Cortex of kidney (tissue), 1 donor: Measurements from ENCODE around the gene GPR84.

Source experiments
- DNase-seq: peaks from one replicate; lab custom pipeline; 2025; lab: John Stamatoyannopoulos, UW

GPR84 gene

DNA sequence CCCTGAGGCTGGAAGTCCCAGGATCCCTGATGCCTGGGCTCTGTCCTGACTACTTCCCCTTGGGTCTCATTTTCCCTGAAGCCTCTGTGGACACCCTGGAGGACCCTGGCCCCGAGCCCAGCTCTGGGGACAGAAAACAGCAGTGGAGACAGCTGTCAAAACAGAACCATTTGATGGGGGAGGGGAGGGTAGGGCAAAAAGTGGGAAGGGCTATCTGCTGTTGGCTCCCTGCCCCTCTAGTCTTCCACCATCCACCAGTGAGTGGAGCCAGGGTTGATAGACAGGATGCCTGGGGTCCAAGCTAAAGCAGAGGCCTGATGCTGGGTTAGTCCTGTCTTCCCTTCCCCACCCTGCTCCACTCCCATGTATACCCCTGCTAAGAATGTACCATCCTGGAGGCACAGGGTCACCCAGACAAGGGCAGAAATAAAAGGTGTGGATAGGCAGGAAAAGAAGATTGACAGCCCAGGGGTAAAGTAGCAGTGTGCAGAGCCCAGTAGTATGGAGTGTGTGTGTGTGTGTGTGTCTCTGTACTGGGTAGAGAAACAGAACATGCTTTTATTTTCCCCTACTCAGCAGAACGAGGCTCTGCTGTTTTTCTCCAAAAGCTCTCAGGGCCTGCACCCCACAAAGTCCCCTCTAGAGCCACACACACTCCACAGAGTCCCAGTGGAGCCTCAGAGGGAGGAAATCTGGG, 10.4 kb upstream of the GPR84 start:
- DNase-seq, result no peak

DNA sequence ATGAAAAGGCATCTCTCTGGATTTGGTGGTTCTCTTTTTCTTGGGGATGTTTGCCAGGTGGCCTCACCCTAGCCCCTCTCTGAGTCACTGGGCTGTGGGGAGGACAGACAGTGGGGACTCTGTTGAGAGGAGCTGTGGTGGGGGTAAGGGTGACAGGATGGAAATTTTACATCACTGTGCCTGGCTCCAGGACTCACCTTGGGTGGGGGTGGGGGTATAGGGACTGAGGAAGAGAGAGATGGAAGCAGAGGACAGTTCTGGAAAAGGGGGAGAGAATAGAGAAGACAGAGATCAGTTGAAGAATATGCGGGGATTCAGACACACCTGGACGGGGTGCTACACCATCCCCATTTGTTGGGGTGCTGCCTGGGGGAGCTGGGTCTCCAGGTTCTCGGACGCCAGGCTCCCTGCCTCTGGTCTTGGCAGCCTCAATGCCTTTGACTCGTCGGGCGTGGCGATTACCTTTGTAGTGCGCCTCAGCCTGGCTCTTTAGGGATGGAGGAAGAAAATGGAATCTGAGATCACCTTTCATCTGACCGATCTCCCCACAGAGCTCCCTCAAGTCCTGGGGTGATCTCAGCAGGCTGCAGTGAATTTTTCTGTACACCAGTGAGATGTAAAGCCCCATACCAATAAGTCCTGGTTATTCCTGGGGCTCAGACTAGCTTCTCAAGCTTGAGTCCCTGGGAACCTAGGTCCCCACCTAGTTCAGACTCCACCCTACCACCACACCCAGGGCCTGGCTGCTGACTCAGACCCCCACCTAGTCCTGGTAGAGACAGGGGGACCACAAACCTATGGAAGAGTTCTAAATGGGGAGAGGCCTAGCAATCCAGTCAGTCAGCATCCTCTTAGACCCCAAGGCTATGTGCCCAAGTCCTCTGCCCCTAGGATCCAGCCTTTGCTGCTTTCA, 9.6 kb upstream of the GPR84 start:
- no peak for DNase-seq

- DNase-seq, result no peak
These were observed 8.0 kb upstream of the GPR84 start for GRCh38 chr12:54372113-54372806.

DNA sequence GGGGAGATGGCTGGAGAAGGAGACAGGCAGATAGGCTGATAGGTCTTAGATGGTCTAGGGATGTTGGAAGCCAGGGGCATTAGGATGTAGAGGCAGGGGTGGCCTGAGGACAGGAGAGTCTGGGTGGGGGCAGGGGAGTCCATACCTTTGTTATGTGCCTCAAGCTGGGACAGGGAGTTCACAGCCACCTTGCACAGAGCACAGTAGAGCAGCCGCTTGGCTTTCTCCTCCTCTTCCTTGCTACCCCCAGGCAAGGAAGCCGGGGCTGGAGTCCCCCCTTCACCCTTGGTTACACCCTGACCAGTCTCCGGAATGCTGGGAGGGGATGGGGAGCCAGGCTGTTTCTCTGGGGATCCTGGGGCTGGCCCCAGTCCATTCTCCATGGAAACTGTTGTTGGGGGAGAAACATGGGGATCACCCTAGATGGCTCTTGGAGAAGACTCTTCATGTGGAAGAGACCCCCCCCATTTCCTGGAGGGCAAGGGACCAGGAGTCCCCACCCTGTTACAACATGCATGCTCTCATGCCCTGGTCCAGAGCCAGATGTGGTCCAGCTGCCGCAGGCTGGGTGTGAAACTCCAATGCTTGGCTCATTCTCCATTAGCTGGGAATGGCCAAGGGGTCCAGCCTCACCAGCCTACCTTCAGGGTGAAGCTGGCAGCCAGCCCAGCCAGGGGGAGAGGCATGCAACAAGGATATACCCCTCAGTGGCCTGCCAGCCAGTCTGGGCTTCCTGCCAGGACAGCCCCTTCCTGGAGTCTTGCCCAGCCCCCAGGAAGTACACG, 7.2 kb upstream of the GPR84 start:
- DNase-seq, result no peak

DNA sequence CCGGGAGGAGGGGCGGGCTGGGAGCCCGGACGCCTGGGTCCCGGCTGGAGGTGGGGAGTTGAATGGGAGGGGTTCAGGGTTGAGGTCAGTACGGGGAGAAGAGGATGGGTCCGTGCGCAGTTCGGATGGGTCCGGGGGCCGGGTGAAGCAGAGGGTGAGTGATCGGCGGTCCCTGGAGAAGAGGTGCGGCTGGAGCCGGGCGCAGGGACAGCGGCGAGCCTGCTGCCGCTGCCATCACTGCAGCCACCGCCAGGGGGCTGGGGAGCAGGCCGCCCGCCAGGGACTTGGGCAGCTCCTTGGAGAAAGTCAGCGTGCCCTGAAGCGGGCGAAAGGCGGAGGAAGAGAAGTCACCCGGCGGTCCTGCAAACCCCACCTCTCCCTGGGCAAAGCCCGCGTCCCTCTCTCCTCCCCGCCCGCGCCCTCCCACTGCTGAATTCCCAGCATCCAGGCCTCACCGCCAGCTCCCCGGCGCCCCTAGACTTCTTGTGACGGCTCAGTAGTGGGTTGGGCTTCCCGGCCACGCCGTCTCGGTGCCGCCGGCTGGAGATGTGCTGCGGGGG, 6.0 kb upstream of the GPR84 start:
- no peak for DNase-seq

DNA sequence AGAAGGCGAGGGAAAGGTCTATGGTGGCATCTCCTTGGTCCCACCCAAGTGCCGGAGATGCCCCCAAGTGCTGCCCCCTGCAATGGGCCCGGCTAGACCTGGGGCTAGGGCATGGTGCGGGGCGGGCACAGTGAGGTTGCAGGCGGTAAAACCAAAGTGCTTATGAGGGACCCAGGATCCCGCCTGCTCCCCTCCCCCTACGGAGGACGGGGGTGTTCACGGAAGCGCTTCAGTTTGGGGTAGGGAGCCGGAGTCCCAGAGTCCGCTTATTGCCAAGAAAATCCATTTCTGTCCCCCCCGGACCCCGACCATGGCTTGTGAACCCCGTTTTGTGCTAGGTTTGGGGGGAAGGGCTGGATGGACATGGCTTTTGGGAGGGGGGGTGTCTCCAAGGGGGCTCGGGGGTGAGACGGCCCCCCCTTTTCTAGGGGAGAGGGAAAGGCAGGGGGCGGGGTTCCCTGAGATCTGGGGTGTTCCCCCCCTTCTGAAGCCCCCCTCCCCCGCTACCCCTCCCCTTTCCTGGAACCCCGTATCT, 5.4 kb upstream of the GPR84 start:
- no peak for DNase-seq

- no peak for DNase-seq
These were observed 4.7 kb upstream of the GPR84 start for GRCh38 chr12:54368709-54369596.

DNA sequence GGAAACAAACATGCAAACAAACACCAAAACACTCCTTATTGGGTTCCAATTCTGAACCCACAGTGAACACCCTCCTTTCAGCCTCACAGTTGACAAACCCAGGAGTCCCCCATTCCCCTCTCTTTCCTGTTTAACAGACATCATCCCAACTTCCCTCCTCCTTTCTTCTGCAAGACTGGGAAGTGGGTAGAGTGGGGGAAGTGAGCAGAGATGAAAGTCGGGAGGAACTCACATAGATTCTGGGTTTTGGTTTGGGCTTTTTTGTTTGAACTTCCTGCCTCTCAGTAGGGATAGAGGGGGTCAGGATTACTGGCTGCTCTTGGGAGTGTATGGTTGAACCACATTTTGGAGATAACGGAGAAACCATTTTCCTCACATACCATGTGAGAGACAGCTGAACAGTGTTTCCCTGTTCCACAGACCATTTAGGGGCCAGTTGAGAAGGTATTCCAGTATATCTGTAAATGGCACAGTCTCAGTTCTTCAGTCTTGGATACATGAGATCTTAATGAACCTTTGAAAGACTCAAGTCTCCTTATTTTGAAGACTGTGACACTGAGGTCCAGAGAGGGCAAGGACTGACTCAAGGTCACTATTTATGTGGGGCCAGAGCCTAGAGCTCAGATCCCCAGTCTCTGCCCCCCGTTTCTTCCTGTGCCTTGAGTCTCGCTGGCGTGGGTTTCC, 3.9 kb upstream of the GPR84 start:
- DNase-seq, result no peak

- DNase-seq, result no peak
These were observed 668 bp downstream of the GPR84 start for GRCh38 chr12:54363618-54364017.

DNA sequence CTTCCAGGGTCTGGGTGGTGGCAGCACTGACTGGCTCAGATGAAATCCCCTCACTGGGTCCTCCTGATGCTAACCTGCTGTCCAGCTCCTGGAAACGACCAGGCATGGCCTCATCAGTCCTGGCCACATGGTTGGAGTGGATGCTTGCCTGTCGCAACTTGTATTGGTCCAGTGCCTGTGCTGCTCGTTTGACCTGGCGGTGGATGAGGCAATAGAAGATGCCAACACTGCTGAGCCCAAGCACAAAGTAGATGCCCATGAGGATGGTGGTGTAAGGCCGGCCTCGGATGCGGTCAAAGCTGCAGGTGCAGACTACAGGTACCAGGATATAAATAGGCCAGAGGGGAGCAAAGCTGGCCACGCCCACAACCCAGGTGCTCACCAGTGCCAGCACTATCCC, 1.2 kb downstream of the GPR84 start:
- no peak for DNase-seq

GRCh38 chr12:54360717-54361456, 3.4 kb downstream of the GPR84 start:
- no peak for DNase-seq

DNA sequence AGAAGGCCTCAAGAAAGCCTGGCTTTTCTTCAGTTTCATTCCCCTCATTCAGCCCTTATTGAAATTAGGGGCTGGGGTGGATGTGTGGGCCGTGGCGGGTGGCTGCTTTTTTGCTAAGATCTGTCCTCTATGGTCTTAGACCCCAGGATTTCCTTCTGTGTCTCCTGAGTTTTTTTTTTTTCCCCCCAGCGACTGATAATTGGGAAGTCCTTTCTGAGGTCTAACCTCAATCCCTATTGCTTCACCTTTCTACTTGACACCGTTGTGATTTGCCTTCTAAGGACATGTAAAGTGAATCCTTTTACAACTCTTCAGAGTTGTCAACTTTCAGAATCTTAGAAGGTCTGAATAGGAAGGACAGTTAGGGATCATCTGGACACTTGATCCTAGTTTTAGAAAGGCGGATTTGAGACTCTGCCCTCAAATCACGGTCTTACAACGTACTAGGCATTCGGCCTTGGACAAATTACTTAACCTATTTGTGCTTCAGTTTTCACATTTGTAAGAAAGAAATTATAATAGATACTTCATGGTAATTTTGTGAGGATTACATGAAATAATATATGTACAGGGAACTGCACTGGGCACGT, 4.4 kb downstream of the GPR84 start:
- DNase-seq, result no peak

DNA sequence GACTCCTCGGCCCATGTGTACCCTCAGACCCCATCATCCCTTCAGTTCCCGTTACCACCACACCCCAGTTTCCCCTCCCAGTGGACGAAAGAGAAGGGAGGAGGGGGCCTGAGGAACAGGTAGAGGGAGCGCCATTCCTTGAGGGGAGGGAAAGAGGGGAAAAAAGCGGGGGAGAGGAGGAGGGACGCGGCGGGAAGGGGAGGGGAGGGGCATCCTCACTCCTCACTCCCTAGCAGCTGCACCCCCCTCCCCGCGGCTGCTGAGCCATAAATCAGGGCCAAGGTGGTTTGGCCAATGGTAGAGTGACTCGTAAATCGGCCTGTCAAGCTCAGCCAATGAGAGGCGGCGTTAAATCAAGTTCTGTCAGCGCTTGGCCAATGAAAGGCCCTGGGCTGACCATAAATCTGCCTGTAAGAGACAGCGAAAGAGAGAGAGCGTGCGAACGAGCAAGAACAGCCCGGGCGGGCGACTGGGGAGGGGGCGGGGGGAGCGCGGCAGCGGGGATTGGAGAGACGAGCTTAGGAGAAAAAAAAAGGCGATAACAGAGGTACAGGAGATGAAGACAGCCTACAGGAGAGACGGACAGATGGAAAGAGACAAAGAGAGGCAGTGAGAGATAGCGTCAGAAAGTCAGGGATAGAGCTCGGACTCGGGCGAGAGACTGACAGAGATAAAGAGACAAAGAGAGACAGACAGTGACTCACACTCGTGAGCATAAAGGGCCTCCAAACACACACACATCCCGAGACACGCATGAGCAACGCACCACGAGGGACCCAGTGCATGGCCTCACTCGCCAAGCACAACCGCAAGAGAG, 5.1 kb downstream of the GPR84 start:
- DNase-seq, result no peak

- DNase-seq, result no peak
These were observed 5.9 kb downstream of the GPR84 start for GRCh38 chr12:54358191-54358944.

- no peak for DNase-seq
These were observed 6.6 kb downstream of the GPR84 start for GRCh38 chr12:54357506-54358190.

DNA sequence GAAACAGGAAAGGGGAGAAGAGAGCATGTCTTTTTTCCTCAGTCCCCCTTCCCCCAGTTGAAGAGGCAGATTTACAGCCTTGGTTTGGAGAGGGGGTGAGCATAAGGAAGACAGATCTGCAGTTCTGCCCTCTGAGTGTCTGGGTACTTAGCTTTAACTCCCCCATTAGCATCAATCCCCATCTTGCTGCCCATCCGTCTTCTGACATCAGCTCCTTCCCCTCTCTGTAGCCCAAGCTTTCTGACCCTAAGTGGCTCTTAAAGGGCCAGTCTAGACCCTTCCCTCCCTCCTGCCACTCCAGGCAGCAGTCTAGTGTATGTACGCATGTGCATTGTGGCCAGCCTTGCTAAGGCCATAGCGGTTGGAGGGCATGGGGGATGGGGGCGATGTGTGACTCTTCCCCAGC, 7.3 kb downstream of the GPR84 start:
- DNase-seq, result no peak
